Small intestine (tissue), 7 donors: ENCODE results near the gene C19orf12. TPM values are rescaled to one million over a fixed set of nuclear protein-coding genes. Genes with fewer than 3 reads are reported as not detected.

ENCODE experiments used
- DNase-seq, 2 donors: peaks; one replicate each; pipeline versions ENCODE4 v3.0.0 to v3.0.0-alpha.2; 2013
- FAIRE-seq: peaks from 2 replicates; lab custom pipeline; 2012; peaks lifted over from hg19 to GRCh38; lab: Jason Lieb, UNC
- H3K27ac ChIP-seq, 3 donors: one replicate each; pipeline ENCODE4 v1.5.1; 2013; ENCODE audit warnings: low read length in 2 of 3, mild to moderate bottlenecking in 2 of 3, control low read depth in 1 of 3, inconsistent platforms in 1 of 3, low read depth in 1 of 3, moderate library complexity in 1 of 3
- H3K27me3 ChIP-seq, 3 donors: one replicate each; pipeline ENCODE4 v1.6.1; 2013; ENCODE audit warnings: low read length in 3 of 3, inconsistent platforms in 1 of 3; ENCODE audit not compliant: control insufficient read depth in 3 of 3, insufficient read depth in 3 of 3
- H3K36me3 ChIP-seq, 3 donors: one replicate each; pipeline ENCODE4 v1.6.1; 2013; ENCODE audit warnings: low read length in 3 of 3, inconsistent platforms in 1 of 3, low read depth in 1 of 3, mild to moderate bottlenecking in 1 of 3, moderate library complexity in 1 of 3; ENCODE audit not compliant: control insufficient read depth in 3 of 3, insufficient read depth in 2 of 3
- H3K4me1 ChIP-seq, 3 donors: one replicate each; pipeline ENCODE4 v1.6.1; 2013; ENCODE audit warnings: low read length in 2 of 3, inconsistent platforms in 1 of 3, low read depth in 1 of 3, mild to moderate bottlenecking in 1 of 3, moderate library complexity in 1 of 3; ENCODE audit not compliant: control insufficient read depth in 3 of 3, insufficient read depth in 2 of 3
- H3K4me3 ChIP-seq, 3 donors: one replicate each; pipeline ENCODE4 v1.5.1; 2013; ENCODE audit warnings: low read length in 3 of 3, control low read depth in 1 of 3, inconsistent platforms in 1 of 3, low read depth in 1 of 3, mild to moderate bottlenecking in 1 of 3, moderate library complexity in 1 of 3
- H3K9me3 ChIP-seq, 2 donors: one replicate each; pipeline ENCODE4 v1.6.1; 2013; ENCODE audit warnings: low read depth in 1 of 2, low read length in 1 of 2; ENCODE audit not compliant: control insufficient read depth in 2 of 2, insufficient read depth in 1 of 2
- WGBS, 3 donors: extraction: QIAGEN DNeasy Blood & Tissue Kit; methylation state at CpG; one replicate each; pipeline ENCODE4 v1.1.7; 2013; 5-methylcytosine and 5-hydroxymethylcytosine counted together
- polyA plus RNA-seq, 4 donors: library from polyadenylated mRNA; stranded (reverse) in 3 of 4; unstranded in 1 of 4; fragments of 200-250 nt in 3 of 4; fragments of 120-200 nt in 1 of 4; gene quantifications; one replicate each; pipeline versions ENCODE4 v1.2.1 to v1.2.3, GENCODE V29; 2013
- donor health status: healthy with polysubstance abuse.
- donor health status: control.
- donor health status: control.
- donor health status: Bipolar disorder and iron deficiency.
- donor health status: healthy.

C19orf12 gene
- polyA plus RNA-seq, 4 donors = 19.0 to 26.2 (median 21.3) TPM

DNA sequence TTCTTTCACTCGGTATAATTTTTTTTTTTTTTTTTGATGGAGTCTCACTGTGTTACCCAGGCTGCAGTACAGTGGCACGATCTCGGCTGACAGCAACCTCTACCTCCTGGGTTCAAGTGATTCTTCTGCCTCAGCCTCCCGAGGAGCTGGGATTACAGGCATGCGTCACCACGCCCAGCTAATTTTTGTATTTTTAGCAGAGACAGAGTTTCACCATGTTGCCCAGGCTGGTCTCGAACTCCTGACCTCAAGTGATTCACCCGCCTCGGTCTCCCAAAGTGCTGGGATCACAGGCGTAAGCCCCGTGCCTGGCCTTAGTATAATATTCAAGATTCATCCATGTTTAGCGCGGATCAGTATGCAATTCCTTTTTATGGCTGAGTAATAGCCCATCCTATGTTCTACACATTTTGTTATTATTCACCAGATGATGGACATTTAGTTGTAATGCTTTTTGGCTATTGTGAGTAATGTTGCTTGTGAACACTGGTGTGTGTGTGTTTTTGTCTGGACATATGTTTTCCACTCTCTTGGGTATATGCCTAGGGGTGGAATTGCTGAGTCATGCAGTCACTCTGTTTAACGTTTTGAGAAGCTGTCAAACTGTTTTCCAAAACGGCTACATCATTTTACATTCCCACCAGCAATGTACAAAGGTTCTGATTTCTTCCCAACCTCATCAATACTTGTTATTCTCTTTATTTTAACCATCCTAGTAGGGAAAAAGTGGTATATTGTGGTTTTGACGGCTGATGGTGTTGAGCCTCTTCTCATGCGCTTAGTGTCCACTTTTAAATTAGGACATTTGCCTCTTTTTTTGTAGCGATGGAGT lies 26.9 kb downstream of the C19orf12 start:
- 72 to 78% (median 73%) methylated on average over 18 of the region's 18 CpGs for WGBS, 3 donors
- DNase-seq = no peak
- H3K27ac ChIP-seq = no peak overlapping the region
- H3K9me3 ChIP-seq = peaks cover 0 to 9% of the 10 kb centered on the region in 2 donors
- no peak overlapping the region for H3K4me3 ChIP-seq
- H3K27me3 ChIP-seq = no peaks in the 10 kb centered on the region
- FAIRE-seq = no peak
- H3K4me1 ChIP-seq = no peaks in the 10 kb centered on the region
- no peaks in the 10 kb centered on the region for H3K36me3 ChIP-seq

DNA sequence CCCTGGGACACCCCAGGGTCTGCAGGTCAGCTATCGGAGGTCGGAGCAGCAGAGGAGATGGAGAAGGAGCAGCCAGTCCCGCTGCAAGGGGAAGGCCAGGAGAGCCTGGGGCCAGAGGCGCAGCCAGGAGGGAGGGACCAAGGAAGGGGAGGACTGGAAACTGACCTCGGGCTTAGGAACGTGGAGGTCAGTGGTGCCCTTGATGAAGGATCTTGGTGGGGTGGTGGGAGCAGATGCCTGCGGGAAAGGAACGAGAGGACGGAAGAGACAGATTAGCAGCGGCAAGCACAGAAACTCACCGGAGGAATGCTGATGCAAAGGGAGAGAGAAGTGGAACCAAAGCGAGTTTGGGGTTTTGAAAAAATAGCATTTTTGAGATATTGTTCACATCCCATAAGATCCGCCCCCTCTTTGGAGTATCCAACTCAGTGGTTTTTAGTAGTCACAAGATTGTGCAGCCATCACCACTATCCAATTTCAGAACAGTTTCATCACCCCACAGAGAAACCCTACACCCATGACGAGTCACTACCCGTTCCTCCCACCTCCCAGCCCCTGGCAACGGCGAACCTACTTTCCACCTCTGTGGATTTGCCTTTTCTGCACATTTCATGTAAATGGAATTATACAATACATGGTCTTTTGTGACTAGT lies 27.7 kb downstream of the C19orf12 start:
- Histone ChIP-seq H3K27ac (no peak overlapping the region), H3K4me3 (no peak overlapping the region), H3K27me3 (no peaks in the 10 kb centered on the region), H3K9me3 (peaks cover 0 to 9% of the 10 kb centered on the region in 2 donors), H3K36me3 (no peaks in the 10 kb centered on the region), H3K4me1 (no peaks in the 10 kb centered on the region)
- WGBS, 3 donors = 74 to 83% (median 82%) methylated on average over 17 of the region's 17 CpGs
- FAIRE-seq = no peak
- DNase-seq = no peak

DNA sequence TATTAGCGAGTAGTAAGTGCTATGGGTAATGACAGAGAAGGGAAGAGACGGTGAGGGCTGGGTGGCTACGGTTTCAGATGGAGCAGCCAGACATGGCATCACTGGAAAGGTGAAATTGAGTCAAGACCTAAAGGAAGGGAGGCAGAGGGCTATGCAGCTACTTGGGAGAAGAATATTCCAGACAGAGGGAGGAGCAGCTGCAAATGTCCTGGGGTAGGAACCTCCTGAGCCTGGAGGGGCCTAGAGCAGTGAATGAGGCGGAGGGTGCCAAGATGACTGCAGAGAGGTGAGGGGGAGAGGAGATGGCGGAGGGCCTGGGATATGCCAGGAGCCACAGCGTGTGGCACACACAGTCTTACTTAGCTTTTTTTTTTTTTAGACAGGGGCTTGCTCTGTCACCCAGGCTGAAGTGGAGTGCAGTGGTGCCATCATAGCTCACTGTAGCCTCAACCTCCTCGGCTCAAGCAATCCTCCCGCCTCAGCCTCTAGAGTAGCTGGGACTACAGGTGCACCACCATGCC lies 28.7 kb downstream of the C19orf12 start:
- Histone ChIP-seq H3K9me3 (peaks cover 0 to 9% of the 10 kb centered on the region in 2 donors), H3K36me3 (no peaks in the 10 kb centered on the region), H3K4me1 (no peaks in the 10 kb centered on the region), H3K27ac (no peak overlapping the region), H3K27me3 (no peaks in the 10 kb centered on the region), H3K4me3 (no peak overlapping the region)
- WGBS, 3 donors = 90 to 95% (median 93%) methylated on average over 8 of the region's 8 CpGs
- DNase-seq = no peak
- FAIRE-seq = no peak

DNA sequence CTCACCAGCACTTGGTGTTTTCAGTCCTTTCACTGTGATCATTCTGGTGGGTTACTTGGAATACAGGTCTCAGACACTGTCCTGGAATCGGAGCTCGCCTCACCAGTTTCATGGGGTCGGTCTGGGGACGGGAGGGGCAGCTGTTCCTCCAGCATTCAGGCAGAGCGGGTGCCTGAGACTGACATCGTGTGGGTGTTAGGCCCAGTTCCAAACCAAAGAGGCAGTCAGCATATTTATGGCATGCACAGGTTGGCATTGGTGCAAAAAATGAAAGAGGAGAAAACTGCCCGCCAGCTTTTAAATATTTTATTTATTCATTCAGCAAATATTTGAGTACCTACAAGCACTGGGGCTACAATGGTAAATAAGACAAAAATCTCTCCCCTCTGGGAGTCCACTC lies 29.7 kb downstream of the C19orf12 start:
- no peak overlapping the region for H3K27ac ChIP-seq
- FAIRE-seq = no peak
- H3K36me3 ChIP-seq = no peaks in the 10 kb centered on the region
- peaks cover 0 to 3% (median 0%) of the 10 kb centered on the region in 3 donors for H3K4me1 ChIP-seq
- 81 to 86% (median 82%) methylated on average over 7 of the region's 7 CpGs for WGBS, 3 donors
- no peak for DNase-seq
- H3K9me3 ChIP-seq = no peaks in the 10 kb centered on the region
- H3K27me3 ChIP-seq = no peaks in the 10 kb centered on the region
- H3K4me3 ChIP-seq = no peak overlapping the region

DNA sequence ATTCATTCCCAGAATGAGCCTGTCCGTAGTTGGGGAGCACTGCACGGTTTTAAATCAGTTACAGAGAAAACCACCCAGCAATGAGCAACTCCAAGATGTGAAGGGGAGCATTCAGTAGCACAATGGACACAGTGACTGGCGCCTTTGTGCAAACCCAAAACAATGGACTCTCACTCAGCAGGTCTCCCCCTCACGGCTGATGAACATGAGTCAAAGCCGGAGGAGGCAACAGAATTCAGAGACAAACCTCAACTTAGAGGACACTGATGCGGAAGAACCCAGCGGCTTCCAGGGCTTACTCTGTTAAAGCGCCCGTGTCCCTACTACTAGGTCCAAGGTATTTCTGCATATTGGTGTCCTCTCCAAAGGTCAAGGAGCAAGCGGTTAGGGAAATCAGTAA lies 32.1 kb downstream of the C19orf12 start:
- Histone ChIP-seq H3K36me3 (no peaks in the 10 kb centered on the region), H3K4me3 (no peak overlapping the region), H3K9me3 (no peaks in the 10 kb centered on the region), H3K27ac (no peak overlapping the region), H3K27me3 (no peaks in the 10 kb centered on the region), H3K4me1 (peaks cover 0 to 3% (median 0%) of the 10 kb centered on the region in 3 donors)
- WGBS, 3 donors = 64 to 78% (median 73%) methylated on average over 10 of the region's 10 CpGs
- FAIRE-seq (no peak), DNase-seq (no peak)

DNA sequence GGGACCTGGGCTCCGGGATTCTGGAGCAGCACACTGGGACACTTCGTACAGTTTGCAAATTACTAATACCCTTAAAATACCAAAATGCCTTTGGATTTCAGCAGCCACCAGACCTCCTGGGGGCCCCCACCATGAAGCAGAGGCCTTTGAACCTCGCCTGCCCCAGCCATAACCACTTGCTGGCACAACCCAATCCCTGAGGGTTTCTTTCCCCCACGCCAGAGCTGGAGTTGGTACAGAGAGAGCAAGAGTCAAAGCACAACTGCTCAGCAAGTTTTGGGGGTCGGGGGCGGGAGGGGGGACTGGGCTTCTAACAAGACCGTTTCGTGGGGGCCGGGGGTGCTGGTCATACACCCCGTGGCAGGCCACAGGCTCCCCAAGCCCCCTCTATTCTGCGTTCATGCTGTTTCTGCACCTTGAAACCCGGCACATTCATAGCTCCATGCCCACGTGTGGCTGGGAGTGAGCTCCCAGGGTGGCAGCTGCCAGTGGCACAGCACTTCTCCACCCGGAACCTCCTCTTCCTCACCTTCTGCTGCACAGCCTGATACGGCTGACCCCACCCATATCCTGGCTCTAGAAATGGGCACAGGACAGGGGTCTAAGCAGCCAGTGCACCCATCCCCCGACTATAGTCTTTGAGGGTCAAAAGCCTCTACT lies 32.7 kb downstream of the C19orf12 start:
- no peak for FAIRE-seq
- H3K27ac ChIP-seq = no peak overlapping the region

DNA sequence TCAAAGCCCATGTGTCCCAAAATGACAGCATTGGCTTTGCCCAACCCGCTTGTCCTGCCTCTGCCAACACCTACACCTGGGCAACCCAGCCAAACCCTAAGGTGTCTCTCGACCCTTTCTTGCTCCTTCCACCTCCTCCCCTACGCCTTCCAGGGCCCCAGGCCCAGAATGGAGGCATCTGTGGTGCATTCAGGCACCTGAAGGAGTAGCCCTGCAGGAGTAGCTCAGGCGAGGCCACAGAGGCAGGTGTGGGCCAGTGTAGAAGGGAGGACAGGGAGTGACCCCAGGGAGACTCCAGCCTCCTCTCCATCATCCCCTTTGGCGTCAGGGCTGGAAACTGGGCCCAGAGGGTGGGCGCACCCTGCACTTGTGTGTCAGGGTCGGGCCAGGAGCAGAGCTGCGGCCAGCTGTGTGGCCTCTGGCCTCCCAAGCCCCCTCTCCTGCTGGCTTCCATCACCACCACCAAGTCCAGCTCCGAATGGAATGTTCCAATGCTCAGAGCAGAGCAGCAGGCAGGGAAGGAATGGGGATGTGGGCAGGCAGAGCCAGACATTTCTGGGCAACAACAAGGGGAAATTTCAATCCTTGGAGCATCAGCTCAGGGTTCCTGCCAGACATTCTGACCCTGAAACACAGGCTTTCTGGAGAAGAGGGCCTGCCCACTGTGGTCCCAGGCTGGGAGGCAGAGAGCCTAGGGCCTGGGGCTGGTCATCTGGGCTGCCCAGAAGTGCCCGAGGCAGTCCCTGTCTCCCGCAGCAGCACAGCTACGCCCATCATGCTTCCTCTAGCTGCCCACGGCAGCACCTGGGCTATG lies 33.4 kb downstream of the C19orf12 start:
- Histone ChIP-seq H3K9me3 (no peaks in the 10 kb centered on the region), H3K4me1 (peaks cover 0 to 3% (median 0%) of the 10 kb centered on the region in 3 donors), H3K36me3 (no peaks in the 10 kb centered on the region), H3K27me3 (no peaks in the 10 kb centered on the region), H3K4me3 (no peak overlapping the region), H3K27ac (no peak overlapping the region)
- FAIRE-seq = no peak
- no peak for DNase-seq
- 70 to 82% (median 79%) methylated on average over 12 to 13 of the region's 13 CpGs for WGBS, 3 donors

More for the DNA sequence above, 32.7 kb downstream of the C19orf12 start:
- H3K36me3 ChIP-seq = no peaks in the 10 kb centered on the region
- WGBS, 3 donors = 70 to 74% (median 74%) methylated on average over 14 to 16 of the region's 16 CpGs
- no peak for DNase-seq
- H3K4me3 ChIP-seq = no peak overlapping the region
- H3K9me3 ChIP-seq = no peaks in the 10 kb centered on the region
- H3K4me1 ChIP-seq = peaks cover 0 to 3% (median 0%) of the 10 kb centered on the region in 3 donors
- H3K27me3 ChIP-seq = no peaks in the 10 kb centered on the region
